Vagina (tissue), 2 donors: ENCODE measurements around the gene CMSS1. TPM values are rescaled to one million over a fixed set of nuclear protein-coding genes. Genes with fewer than 3 reads are reported as not detected.

Experiments used
- DNase-seq, 2 donors: peaks; one replicate each; pipeline ENCODE4 v3.0.0-alpha.2; 2017; ENCODE audit errors: extremely low spot score in 2 of 2
- H3K27ac ChIP-seq: fragments of 200-600 bp; sonication (generic); one replicate; pipeline ENCODE4 v1.5.1; 2019
- H3K27me3 ChIP-seq: fragments of 200-600 bp; sonication (generic); one replicate; pipeline ENCODE4 v1.5.1; 2019
- H3K36me3 ChIP-seq, 2 donors: fragments of 200-600 bp; sonication (generic); one replicate each; pipeline ENCODE4 v1.5.1; 2017 to 2019
- H3K4me1 ChIP-seq: fragments of 200-600 bp; sonication (generic); one replicate; pipeline ENCODE4 v1.5.1; 2019
- H3K4me3 ChIP-seq, 2 donors: fragments of 200-600 bp; sonication (generic); 1 replicate in 1 of 2; 2 replicates in 1 of 2; pipeline ENCODE4 v1.5.1; 2016 to 2019
- H3K9me3 ChIP-seq: fragments of 200-600 bp; sonication (generic); one replicate; pipeline ENCODE4 v1.5.1; 2019
- POLR2A ChIP-seq, 2 donors: fragments of 450-650 bp; IDR thresholded peaks; one replicate each; pipeline ENCODE4 v1.6.1; 2017; ENCODE audit warnings: antibody characterized with exemption in 2 of 2, mild to moderate bottlenecking in 2 of 2, moderate library complexity in 2 of 2
- POLR2AphosphoS5 ChIP-seq, 2 donors: sonication (generic); formaldehyde crosslinking; IDR thresholded peaks; one replicate each; pipeline ENCODE4 v1.9.0; 2017; ENCODE audit warnings: antibody characterized with exemption in 2 of 2, mild to moderate bottlenecking in 2 of 2, low read depth in 1 of 2; ENCODE audit not compliant: insufficient read depth in 1 of 2
- intact Hi-C: fragments of 100-400 bp; cut with DNase I; formaldehyde crosslinking; loops from one replicate; pipeline ENCODE4 v1.15.1; 2023
- total RNA-seq: library from RNA; depleted of rRNA; stranded (reverse); fragments of >200 nt; gene quantifications from one replicate; pipeline ENCODE4 v1.2.3, GENCODE V29; 2016
- TF ChIP-seq, protein P1 (sequence below), 3 experiments: fragments of 450-650 bp in 2 of 3; fragments of 200-600 bp in 1 of 3; sonication (generic) in 1 of 3; IDR thresholded peaks; one replicate each; pipeline ENCODE4 v1.5.1; 2017 to 2019; ENCODE audit warnings: antibody characterized with exemption in 3 of 3, mild to moderate bottlenecking in 2 of 3, moderate library complexity in 2 of 3

CMSS1 gene
- total RNA-seq, 1 donor from 2014 or later, result 21.4 TPM

DNA sequence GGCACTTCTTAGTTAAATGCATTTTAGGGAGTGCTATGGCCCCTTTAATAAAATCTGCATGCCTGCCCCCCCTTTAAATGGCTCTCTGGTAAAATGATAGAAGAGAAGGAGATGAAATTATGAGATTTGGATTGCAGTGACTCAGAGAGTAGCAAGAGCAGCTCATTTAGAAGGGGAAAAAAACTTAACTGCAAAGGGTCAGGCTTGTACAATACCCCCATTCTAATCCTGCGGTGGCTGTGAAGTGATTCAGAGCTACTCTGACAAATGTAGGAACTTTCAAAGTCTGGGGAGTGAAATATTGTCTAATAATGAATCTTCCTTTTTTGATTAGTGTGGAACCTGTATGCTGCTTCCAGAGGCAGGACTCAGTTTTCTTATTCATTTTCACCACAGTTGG, 399.1 kb downstream of the CMSS1 start:
- Histone ChIP-seq H3K4me1 (peaks cover 2% of the 10 kb centered on the region), H3K4me3 (no peak overlapping the region), H3K9me3 (no peaks in the 10 kb centered on the region), H3K36me3 (no peaks in the 10 kb centered on the region), H3K27ac (no peak overlapping the region), H3K27me3 (no peaks in the 10 kb centered on the region)
- DNase-seq, result no peak
- intact Hi-C loops, result no loop called here
- TF ChIP-seq POLR2A (IDR thresholded peaks at IDR 0.05) (no peak), POLR2AphosphoS5 (IDR thresholded peaks at IDR 0.05; ENCODE audit: insufficient read depth in 1 of 2, low read depth in 1 of 2) (no peak)
- TF ChIP-seq, protein P1, sequence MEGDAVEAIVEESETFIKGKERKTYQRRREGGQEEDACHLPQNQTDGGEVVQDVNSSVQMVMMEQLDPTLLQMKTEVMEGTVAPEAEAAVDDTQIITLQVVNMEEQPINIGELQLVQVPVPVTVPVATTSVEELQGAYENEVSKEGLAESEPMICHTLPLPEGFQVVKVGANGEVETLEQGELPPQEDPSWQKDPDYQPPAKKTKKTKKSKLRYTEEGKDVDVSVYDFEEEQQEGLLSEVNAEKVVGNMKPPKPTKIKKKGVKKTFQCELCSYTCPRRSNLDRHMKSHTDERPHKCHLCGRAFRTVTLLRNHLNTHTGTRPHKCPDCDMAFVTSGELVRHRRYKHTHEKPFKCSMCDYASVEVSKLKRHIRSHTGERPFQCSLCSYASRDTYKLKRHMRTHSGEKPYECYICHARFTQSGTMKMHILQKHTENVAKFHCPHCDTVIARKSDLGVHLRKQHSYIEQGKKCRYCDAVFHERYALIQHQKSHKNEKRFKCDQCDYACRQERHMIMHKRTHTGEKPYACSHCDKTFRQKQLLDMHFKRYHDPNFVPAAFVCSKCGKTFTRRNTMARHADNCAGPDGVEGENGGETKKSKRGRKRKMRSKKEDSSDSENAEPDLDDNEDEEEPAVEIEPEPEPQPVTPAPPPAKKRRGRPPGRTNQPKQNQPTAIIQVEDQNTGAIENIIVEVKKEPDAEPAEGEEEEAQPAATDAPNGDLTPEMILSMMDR (IDR thresholded peaks at IDR 0.05), result no peak

DNA sequence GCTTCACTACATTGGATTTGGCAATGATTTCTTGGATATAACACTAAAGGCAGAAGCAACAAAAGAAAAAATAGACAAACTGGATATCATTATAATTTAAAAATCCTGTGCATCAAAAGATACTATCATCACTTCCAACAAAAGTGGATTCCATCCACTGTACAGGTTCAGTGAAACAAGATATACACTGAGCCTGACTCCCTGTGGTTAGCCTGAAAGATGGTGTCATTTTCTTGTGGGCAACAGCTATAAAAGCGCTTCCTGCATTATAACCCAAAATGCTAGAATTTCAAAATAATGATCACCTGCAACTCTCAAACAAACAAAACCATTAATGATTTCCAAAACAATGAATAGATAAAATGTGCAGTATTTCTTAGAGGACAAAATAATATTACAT, 403.5 kb downstream of the CMSS1 start:
- Histone ChIP-seq H3K27ac (no peak overlapping the region), H3K4me1 (no peaks in the 10 kb centered on the region), H3K4me3 (no peak overlapping the region), H3K27me3 (no peaks in the 10 kb centered on the region), H3K9me3 (no peaks in the 10 kb centered on the region), H3K36me3 (no peaks in the 10 kb centered on the region)
- intact Hi-C loops, result no loop called here
- TF ChIP-seq, protein P1 (IDR thresholded peaks at IDR 0.05), result no peak
- TF ChIP-seq POLR2AphosphoS5 (IDR thresholded peaks at IDR 0.05; ENCODE audit: insufficient read depth in 1 of 2, low read depth in 1 of 2) (no peak), POLR2A (IDR thresholded peaks at IDR 0.05) (no peak)
- DNase-seq, result no peak

DNA sequence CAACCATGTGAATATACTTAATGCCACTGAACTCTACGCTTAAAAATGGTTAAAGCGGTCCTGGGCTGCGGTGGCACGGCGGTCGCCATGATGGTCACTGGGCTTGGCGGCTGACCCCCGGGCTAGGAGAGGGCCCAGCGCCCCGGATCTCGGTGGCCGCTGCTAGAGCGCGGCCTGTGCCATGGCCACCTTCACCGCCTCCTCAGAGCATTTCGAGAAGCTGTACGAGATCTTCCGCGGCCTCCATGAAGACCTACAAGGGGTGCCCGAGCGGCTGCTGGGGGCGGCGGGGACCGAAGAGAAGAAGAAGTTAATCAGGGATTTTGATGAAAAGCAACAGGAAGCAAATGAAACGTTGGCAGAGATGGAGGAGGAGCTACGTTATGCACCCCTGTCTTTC, 407.5 kb downstream of the CMSS1 start:
- Histone ChIP-seq H3K36me3 (no peaks in the 10 kb centered on the region), H3K4me3 (no peak overlapping the region), H3K27ac (no peak overlapping the region), H3K4me1 (no peaks in the 10 kb centered on the region), H3K9me3 (no peaks in the 10 kb centered on the region), H3K27me3 (no peaks in the 10 kb centered on the region)
- peak in 1 of 2 donors; percentile 27 for DNase-seq
- TF ChIP-seq, protein P1 (IDR thresholded peaks at IDR 0.05), result no peak
- TF ChIP-seq POLR2AphosphoS5 (IDR thresholded peaks at IDR 0.05; ENCODE audit: insufficient read depth in 1 of 2, low read depth in 1 of 2) (no peak), POLR2A (IDR thresholded peaks at IDR 0.05) (no peak)
- intact Hi-C loops, result no loop called here

DNA sequence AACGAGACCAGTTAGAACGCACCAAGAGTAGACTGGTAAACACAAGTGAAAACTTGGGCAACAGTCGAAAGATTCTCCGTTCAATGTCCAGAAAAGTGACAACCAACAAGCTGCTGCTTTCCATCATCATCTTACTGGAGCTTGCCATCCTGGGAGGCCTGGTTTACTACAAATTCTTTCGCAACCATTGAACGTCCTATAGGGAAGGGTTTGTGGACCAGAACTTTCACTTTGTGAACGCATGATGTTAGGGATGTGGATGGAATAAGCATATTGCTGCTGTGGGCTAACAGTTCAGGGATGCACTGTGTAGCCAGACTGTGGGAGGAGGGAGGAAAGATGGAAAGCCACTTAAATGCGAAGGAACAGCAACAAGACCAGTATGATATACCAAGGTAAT, 408.2 kb downstream of the CMSS1 start:
- peak in 1 of 2 donors; percentile 54 for DNase-seq
- Histone ChIP-seq H3K4me3 (no peak overlapping the region), H3K36me3 (no peaks in the 10 kb centered on the region), H3K4me1 (no peaks in the 10 kb centered on the region), H3K9me3 (no peaks in the 10 kb centered on the region), H3K27me3 (no peaks in the 10 kb centered on the region), H3K27ac (no peak overlapping the region)
- TF ChIP-seq, protein P1 (IDR thresholded peaks at IDR 0.05), result no peak
- TF ChIP-seq POLR2A (IDR thresholded peaks at IDR 0.05) (no peak), POLR2AphosphoS5 (IDR thresholded peaks at IDR 0.05; ENCODE audit: insufficient read depth in 1 of 2, low read depth in 1 of 2) (no peak)
- intact Hi-C loops, result no loop called here

DNA sequence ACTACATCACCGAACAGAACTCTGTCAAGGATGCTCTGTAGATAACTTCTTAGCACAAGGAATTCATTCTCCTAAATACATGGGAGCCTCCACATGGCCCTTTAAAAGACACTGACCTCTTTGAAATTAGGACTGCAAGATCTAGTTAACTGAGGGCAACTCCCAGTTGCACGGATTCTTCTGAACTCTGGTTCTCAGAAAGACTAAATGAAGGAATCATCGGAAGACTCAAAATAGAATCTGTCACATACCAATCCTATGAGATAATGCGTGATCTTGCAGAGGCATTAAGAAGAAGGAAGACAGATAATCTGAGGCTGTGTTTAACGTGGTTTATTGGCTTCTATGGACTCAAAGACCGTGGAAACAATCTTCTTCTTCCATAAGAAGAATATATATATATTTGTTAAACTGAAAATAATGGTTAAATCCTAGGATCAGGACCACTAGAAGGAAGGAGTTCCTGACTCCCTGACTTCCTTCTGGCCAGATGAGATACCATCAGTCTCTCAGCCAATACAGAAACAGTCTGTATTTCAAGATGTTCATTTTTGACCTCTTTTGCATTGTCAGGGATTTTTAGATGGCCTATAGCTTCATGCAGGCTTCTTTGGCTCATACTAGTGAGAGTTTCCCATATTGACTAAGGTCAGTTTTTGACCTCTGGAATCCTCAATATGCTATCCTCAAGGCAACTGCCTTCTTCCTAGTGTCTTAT, 409.2 kb downstream of the CMSS1 start:
- intact Hi-C loops, result no loop called here
- no peaks in the 10 kb centered on the region for H3K9me3 ChIP-seq
- no peaks in the 10 kb centered on the region for H3K36me3 ChIP-seq
- no peak for DNase-seq
- no peaks in the 10 kb centered on the region for H3K27me3 ChIP-seq
- H3K4me1 ChIP-seq, result no peaks in the 10 kb centered on the region
- no peak for TF ChIP-seq POLR2A (IDR thresholded peaks at IDR 0.05)
- no peak for TF ChIP-seq POLR2AphosphoS5 (IDR thresholded peaks at IDR 0.05; ENCODE audit: insufficient read depth in 1 of 2, low read depth in 1 of 2)
- TF ChIP-seq, protein P1 (IDR thresholded peaks at IDR 0.05), result no peak
- no peak overlapping the region for H3K27ac ChIP-seq
- no peak overlapping the region for H3K4me3 ChIP-seq
